ENCODE results near the gene ANKRD36.
"Not testable (repeated sequence)": the region's sequence is repeated elsewhere in the genome, so short reads cannot be mapped to it uniquely, and the experiment has no call there.

ANKRD36 gene

DNA sequence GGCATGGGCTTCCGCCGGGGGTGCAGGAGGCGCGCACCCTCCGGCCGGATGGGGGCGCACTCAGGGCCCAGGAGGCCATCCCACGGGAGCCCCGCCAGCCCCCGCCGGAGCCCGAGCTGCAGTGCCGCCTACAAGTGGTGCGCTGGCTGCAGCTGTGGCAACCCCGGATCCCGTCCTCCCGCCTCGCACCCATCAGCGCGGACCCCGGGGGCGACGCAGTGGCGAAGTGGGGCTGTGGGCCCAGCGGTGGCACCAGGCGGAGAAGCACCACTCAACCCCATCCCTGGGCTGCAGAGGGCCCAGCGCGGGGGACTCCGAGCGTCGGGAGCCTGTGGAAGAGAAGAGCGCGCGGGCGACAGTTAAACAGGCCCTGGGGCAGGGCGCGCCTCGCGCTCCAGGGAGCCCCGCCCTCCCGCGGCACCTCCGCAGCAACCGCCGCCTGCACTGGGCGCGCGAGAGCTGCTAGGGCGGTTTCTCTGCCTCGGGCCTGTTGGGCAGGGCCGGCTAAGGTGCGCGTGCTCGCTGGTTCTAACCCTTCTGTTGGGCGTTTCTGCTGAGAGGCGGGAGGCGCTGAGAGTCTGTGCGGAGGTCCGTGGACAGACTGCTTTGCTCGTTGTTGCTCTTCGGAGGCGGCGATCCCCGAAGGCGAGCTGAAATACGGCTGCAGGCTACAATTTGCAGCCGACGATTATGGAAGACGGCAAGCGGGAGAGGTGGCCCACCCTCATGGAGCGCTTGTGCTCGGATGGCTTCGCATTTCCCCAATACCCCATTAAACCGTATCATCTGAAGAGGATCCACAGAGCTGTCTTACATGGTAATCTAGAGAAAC is at the start of gene ANKRD36:
Gene ANKRD36, plus strand, starts transcription at position 104 of the 832 bp plus-strand sequence. Its CDS starts 587 bp downstream, at position 691.
- DNase-seq = not testable (repeated sequence)

DNA sequence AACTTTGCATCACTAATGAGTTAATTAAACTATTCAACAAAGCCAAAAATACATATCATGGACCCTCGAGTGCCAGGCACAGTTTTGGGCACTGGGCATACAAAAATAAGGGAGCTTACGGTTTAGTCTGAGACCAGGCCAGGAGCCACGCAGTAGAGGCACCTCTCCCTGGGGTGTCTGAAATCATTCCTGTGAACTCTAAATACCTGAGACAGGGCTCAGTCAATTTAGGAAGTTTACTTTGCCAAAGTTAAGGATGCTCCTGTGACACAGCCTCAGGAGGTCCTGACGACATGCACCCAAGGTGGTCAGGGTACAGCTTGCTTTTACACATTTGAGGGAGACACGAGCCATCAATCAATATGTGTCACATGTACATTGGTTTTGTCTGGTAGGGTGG is 46.9 kb upstream of the ANKRD36 start:
- DNase-seq = not testable (repeated sequence)

GRCh38 chr2:97067279-97068004 is 45.5 kb upstream of the ANKRD36 start:
- DNase-seq = no peak

GRCh38 chr2:97068074-97068473 is 44.9 kb upstream of the ANKRD36 start:
- no peak for DNase-seq

GRCh38 chr2:97068722-97069121 is 44.2 kb upstream of the ANKRD36 start:
- DNase-seq = not testable (repeated sequence)

DNA sequence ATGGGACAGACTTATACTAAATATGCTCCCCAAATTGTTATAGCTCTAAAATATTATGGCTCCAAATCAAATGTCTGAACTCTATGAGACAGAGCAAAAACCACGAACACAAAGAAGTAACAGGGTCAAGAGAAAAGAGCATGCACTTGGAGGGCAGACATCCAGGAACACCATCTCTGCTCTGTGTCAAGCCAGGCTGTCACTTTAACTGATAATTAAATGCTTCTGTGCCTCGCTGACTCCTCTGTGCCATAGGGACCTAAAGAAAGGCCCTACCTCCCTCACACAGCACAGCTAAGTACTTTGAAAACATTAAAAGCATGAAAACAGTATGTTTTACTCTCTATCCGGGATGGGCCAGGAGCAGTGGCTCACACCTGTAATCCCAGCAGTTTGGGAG is 42.0 kb upstream of the ANKRD36 start:
- not testable (repeated sequence) for DNase-seq

DNA sequence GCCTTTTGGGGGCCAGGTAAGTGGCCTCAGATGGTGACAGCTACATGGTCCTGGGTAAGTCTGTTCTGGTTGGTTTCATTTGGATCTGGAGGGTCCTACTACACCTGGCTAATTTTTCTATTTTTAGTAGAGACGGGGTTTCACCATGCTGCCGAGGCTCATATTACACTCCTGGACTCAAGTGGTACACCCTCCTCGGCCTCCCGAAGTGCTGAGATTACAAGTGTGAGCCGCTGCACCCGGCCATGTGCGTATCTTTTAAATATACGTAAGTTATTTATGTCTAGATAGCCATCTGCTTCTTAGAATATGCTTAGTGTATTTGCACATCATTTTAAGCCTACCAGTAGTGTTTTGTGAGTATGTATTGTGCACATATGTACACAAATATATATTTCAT is 35.7 kb upstream of the ANKRD36 start:
- DNase-seq = not testable (repeated sequence)

GRCh38 chr2:97080855-97081254 is 32.1 kb upstream of the ANKRD36 start:
- not testable (repeated sequence) for DNase-seq

- not testable (repeated sequence) for DNase-seq
These were observed 30.7 kb upstream of the ANKRD36 start for GRCh38 chr2:97082206-97082605.

GRCh38 chr2:97083516-97083915 is 29.4 kb upstream of the ANKRD36 start:
- not testable (repeated sequence) for DNase-seq

- DNase-seq = not testable (repeated sequence)
These were observed 27.9 kb upstream of the ANKRD36 start for GRCh38 chr2:97085093-97085492.

DNA sequence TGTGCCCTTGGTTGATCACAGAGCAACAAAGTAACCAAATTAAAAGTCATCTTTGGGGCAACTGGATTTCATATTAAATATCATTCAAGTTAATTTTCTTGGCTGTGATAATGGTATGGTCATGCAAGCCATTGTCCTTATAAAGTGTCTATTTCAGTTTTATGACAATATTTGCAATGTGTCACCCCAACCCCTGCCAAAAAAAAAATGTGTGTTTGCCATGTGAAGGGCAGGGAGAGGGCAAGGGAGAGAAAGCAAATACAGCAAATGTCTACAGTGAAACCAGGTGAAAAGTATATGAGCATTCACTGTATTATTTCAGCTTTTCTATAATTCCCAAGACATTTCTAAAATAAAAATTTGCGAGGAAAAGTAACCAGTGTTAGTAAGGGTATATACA is 24.2 kb upstream of the ANKRD36 start:
- DNase-seq = not testable (repeated sequence)

- not testable (repeated sequence) for DNase-seq
These were observed 20.0 kb upstream of the ANKRD36 start for GRCh38 chr2:97092946-97093345.

DNA sequence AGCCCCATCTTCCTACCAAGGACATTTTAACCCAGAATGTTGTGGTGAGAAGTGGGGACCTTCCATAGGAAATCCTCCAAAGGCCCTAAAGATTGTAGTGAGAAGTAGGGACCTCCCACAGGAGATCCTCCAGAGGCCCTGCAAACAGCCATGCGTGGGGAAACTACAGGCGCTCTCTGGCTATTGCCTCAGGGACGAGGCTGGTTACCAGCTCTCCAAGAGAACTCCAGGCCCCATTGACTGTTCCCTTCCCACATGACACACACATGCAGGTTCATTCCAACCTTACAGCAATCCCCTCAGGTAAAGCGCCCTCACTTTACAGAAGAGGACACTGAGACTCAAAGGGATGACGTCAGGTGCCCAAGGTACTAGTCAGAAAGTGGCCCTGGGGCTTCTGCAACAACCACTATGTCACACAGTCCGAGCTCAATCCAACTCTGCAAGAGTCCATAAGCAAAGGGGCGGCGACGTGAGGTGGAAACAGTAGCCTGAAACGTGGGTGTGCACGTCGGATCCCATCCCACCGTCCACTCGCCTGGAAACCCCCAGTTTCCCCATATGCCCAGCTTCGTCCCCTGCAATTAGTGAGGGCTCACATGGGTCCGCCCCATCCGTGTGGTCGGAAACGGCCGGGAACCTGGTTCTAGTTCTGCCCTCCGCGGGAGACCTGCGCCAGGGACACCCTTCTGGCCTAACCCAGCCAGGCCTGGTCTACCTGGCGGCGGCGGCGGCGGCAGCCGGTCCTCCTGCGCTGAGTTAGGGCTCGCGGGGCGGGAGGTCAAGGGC is 18.8 kb upstream of the ANKRD36 start:
- DNase-seq = not testable (repeated sequence)

- peak; percentile 70 for DNase-seq
These were observed 18.0 kb upstream of the ANKRD36 start, which contains the start of gene FAHD2B for GRCh38 chr2:97094772-97095611. FAHD2B (minus strand) TSS chr2:97094882; CDS start chr2:97091706, 3,176 bp downstream.

- no peak for DNase-seq
These were observed 17.3 kb upstream of the ANKRD36 start for GRCh38 chr2:97095661-97096060.

- DNase-seq = not testable (repeated sequence)
These were observed 14.1 kb upstream of the ANKRD36 start for GRCh38 chr2:97098786-97099372.

DNA sequence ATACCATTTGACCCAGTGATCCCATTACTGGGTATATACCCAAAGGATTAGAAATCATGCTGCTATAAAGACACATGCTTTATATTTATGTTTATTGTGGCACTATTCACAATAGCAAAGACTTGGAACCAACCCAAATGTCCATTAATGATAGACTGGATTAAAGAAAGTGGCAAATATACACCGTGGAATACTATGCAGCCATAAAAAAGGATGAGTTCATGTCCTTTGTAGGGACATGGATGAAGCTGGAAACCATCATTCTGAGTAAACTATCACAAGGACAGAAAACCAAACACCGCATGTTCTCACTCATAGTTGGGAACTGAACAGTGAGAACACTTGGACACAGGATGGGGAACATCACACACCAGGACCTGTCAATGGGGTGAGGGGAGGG is 6.1 kb upstream of the ANKRD36 start:
- not testable (repeated sequence) for DNase-seq

- DNase-seq = not testable (repeated sequence)
These were observed 1.7 kb upstream of the ANKRD36 start for GRCh38 chr2:97111246-97111645.

- not testable (repeated sequence) for DNase-seq
These were observed 468 bp upstream of the ANKRD36 start for GRCh38 chr2:97112320-97113049.

DNA sequence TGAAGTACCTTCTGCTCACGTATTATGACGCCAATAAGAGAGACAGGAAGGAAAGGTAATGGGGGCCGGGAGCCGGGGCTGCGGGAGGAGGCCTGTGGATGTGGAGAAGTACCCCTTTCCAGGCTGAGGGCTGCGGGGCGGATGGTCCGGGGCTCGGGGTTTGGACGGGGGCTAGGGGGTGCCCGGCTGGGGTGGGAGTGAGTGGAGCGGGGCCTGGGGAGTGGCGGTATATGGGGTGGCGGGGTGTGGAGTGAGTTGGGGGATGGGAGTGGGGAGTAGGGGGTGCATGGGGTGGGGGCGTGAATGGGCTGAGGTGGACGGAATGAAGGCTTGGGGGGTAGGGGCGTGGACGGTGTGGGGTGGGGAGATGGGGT is 916 bp downstream of the ANKRD36 start:
- not testable (repeated sequence) for DNase-seq

All from DMS153 (cell line).